Activated CD4-positive, alpha-beta T cell treated with anti-CD3 and anti-CD28 coated beads, Interleukin-2, amount 10 ng/mL, durations not matched to agents 7 days and 5 days (primary cell): ENCODE results near the gene MAGOH. TPM values are rescaled to one million over a fixed set of nuclear protein-coding genes. Genes with fewer than 3 reads are reported as not detected.

ENCODE experiments used
- CTCF ChIA-PET: fragments of 350-600 bp; sonication (Branson Sonifier 250); formaldehyde crosslinking; loops from one replicate; lab custom pipeline; 2021; ENCODE audit warnings: antibody characterized with exemption; lab: Charles Lee
- POLR2A ChIA-PET: fragments of 350-600 bp; sonication (Branson Sonifier 250); formaldehyde crosslinking; loops from one replicate; lab custom pipeline; 2021; ENCODE audit warnings: antibody characterized with exemption; lab: Charles Lee
- DNase-seq: peaks from one replicate; pipeline ENCODE4 v3.0.0-alpha.2; 2020
- H3K27ac Mint-ChIP-seq: one replicate; pipeline ENCODE4 v1.8.0; 2021; ENCODE audit warnings: mild to moderate bottlenecking, moderate library complexity, mixed read lengths
- H3K27me3 Mint-ChIP-seq: one replicate; pipeline ENCODE4 v1.8.0; 2021; ENCODE audit warnings: mixed read lengths
- H3K36me3 Mint-ChIP-seq: one replicate; pipeline ENCODE4 v1.8.0; 2021; ENCODE audit warnings: low read depth, mixed read lengths
- H3K4me1 Mint-ChIP-seq: one replicate; pipeline ENCODE4 v1.8.0; 2021; ENCODE audit warnings: mixed read lengths
- H3K4me3 Mint-ChIP-seq: one replicate; pipeline ENCODE4 v1.8.0; 2021; ENCODE audit warnings: mild to moderate bottlenecking, moderate library complexity, mixed read lengths
- H3K9me3 Mint-ChIP-seq: one replicate; pipeline ENCODE4 v1.8.0; 2021; ENCODE audit warnings: mixed read lengths
- total RNA-seq, 2 experiments: library from RNA; stranded (reverse); gene quantifications; one replicate each; pipeline ENCODE4 v1.2.3, GENCODE V29; 2021

MAGOH gene
- total RNA-seq, 2 experiments from 2014 or later, result 73.3 to 74.1 TPM

DNA sequence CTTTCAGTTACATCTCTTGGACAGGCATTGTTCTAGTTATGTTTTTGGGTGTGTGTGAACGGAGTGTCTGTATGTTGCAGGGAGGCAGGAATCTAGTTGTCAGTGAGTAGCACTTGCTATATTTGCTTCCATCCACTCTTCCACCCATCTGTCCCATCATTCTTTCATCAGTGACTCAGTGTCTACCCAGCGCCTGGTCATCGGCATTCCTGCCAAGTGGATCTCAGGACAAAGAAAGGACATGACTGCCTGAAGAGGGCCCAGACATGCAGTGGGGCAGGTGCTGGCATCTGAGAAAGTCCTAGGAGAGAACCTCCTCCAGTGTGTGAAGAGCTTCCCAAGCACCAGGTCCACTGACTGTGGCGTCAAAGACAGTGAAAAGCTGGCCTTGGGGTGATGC, 27.3 kb upstream of the MAGOH start:
- POLR2A ChIA-PET, result no interaction called here
- DNase-seq, result no peak
- peaks cover 38% of the 10 kb centered on the region for H3K36me3 Mint-ChIP-seq

GRCh38 chr1:53264048-53264447, 25.7 kb upstream of the MAGOH start:
- ChIA-PET CTCF (interaction anchor here (1.0 kb wide), 1 partner anchor 11 kb away, joined by 3 read pairs; no protein-coding TSS in a partner anchor), POLR2A (no interaction called here)
- peaks cover 41% of the 10 kb centered on the region for H3K36me3 Mint-ChIP-seq
- no peak for DNase-seq
- H3K4me3 Mint-ChIP-seq, result no peak overlapping the region
- H3K4me1 Mint-ChIP-seq, result no peaks in the 10 kb centered on the region
- no peaks in the 10 kb centered on the region for H3K27me3 Mint-ChIP-seq
- no peak overlapping the region for H3K27ac Mint-ChIP-seq
- no peaks in the 10 kb centered on the region for H3K9me3 Mint-ChIP-seq

More for the DNA sequence above, 27.3 kb upstream of the MAGOH start:
- H3K4me3 Mint-ChIP-seq, result no peak overlapping the region
- H3K27me3 Mint-ChIP-seq, result no peaks in the 10 kb centered on the region
- CTCF ChIA-PET, result interaction anchor here (0.9 to 1.5 kb wide), 2 partner anchors 110 to 128 kb away, joined by 3 to 4 read pairs; no protein-coding TSS in a partner anchor
- no peak overlapping the region for H3K27ac Mint-ChIP-seq
- H3K4me1 Mint-ChIP-seq, result no peaks in the 10 kb centered on the region
- H3K9me3 Mint-ChIP-seq, result no peaks in the 10 kb centered on the region

- Mint-ChIP-seq H3K27me3 (no peaks in the 10 kb centered on the region), H3K4me1 (no peaks in the 10 kb centered on the region), H3K27ac (no peak overlapping the region), H3K9me3 (no peaks in the 10 kb centered on the region), H3K36me3 (peaks cover 52% of the 10 kb centered on the region), H3K4me3 (no peak overlapping the region)
- DNase-seq, result no peak
- ChIA-PET CTCF (interaction anchor here (0.9 to 1.3 kb wide), 2 partner anchors 10 to 17 kb away, joined by 3 to 4 read pairs; no protein-coding TSS in a partner anchor), POLR2A (no interaction called here)
Observed at GRCh38 chr1:53262000-53262399, 23.7 kb upstream of the MAGOH start.

DNA sequence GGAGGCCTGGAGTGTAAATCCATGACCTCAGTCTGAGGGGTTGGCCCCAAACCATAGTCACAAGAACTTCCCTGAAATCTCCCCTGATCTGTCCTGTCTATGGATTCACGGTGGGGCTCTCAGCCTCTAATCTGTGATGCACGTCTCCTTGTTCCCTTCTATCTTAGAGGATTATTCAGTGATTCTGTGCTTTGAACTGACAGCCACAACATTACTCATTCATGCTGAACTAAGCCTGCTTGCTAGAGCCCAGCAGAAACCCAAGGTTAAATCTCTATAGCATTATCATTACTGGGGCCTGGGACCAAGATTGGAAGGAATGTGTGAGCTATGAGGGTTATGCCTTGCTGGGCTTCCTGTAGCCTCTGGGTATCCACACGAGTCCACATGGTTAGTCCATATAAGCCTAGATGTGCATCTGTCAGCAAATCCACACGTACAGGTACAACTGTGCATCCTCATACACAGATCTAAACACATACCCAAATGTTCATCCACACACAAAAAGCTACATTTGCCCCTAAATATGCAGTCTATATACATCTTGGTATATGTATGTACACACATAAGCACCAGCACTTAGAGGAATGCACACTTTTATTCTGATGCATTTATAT, 22.4 kb upstream of the MAGOH start:
- DNase-seq, result no peak
- Mint-ChIP-seq H3K27ac (no peak overlapping the region), H3K27me3 (no peaks in the 10 kb centered on the region), H3K9me3 (no peaks in the 10 kb centered on the region), H3K36me3 (peaks cover 54% of the 10 kb centered on the region), H3K4me1 (no peaks in the 10 kb centered on the region), H3K4me3 (no peak overlapping the region)
- CTCF ChIA-PET, result interaction anchor here (1.3 kb wide), 1 partner anchor 18 kb away, joined by 4 read pairs; no protein-coding TSS in a partner anchor
- POLR2A ChIA-PET, result interaction anchor here (0.6 kb wide), 1 partner anchor 129 kb away, joined by 4 read pairs; no protein-coding TSS in a partner anchor

- H3K27me3 Mint-ChIP-seq, result no peaks in the 10 kb centered on the region
- no peak for DNase-seq
- peaks cover 47% of the 10 kb centered on the region for H3K36me3 Mint-ChIP-seq
- no peaks in the 10 kb centered on the region for H3K4me1 Mint-ChIP-seq
- ChIA-PET POLR2A (no interaction called here), CTCF (interaction anchor here (0.5 to 1.2 kb wide), 2 partner anchors 18 to 1181 kb away, joined by 3 read pairs; no protein-coding TSS in a partner anchor)
- H3K4me3 Mint-ChIP-seq, result no peak overlapping the region
- no peaks in the 10 kb centered on the region for H3K9me3 Mint-ChIP-seq
- H3K27ac Mint-ChIP-seq, result no peak overlapping the region
Observed at GRCh38 chr1:53259932-53260331, 21.6 kb upstream of the MAGOH start.

GRCh38 chr1:53258216-53258615, 19.9 kb upstream of the MAGOH start:
- ChIA-PET CTCF (interaction anchor here (0.6 kb wide), 1 partner anchor 19 kb away, joined by 3 read pairs; no protein-coding TSS in a partner anchor), POLR2A (no interaction called here)
- Mint-ChIP-seq H3K4me3 (no peak overlapping the region), H3K9me3 (no peaks in the 10 kb centered on the region), H3K36me3 (peaks cover 37% of the 10 kb centered on the region), H3K27me3 (no peaks in the 10 kb centered on the region), H3K27ac (no peak overlapping the region), H3K4me1 (no peaks in the 10 kb centered on the region)
- DNase-seq, result no peak

DNA sequence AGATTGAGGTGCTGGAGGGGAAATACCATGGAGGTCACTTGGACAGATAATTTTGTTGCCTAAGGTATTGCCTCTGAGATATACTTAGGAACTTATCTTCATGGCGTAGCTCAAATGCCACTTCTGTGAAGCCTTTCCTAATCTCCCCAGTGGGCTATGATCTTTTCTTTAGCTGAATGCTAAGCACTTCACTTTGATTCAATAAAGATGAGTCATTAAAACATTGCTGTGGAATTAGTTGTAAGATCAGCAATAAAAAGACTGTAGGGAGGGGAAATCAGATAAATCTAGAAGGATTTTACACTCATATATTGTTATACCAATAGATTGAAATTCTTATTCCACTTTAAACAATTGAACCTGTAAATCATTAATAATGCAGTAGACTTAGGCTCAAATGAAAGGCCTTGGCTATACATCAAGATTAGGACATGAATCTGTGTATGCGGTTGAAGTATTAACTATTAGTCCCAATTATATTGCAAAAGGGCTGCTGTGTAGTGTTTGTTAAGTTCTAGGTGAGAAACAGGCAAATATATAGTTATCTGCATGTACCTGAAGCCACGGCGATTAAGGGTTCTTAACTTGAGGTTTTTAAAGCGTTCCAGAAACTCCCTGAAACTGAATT, 19.2 kb upstream of the MAGOH start:
- Mint-ChIP-seq H3K4me3 (no peak overlapping the region), H3K9me3 (no peaks in the 10 kb centered on the region), H3K36me3 (peaks cover 37% of the 10 kb centered on the region), H3K27ac (no peak overlapping the region), H3K27me3 (no peaks in the 10 kb centered on the region), H3K4me1 (no peaks in the 10 kb centered on the region)
- ChIA-PET POLR2A (no interaction called here), CTCF (interaction anchor here (1.2 kb wide), 1 partner anchor 21 kb away, joined by 4 read pairs; no protein-coding TSS in a partner anchor)
- no peak for DNase-seq

DNA sequence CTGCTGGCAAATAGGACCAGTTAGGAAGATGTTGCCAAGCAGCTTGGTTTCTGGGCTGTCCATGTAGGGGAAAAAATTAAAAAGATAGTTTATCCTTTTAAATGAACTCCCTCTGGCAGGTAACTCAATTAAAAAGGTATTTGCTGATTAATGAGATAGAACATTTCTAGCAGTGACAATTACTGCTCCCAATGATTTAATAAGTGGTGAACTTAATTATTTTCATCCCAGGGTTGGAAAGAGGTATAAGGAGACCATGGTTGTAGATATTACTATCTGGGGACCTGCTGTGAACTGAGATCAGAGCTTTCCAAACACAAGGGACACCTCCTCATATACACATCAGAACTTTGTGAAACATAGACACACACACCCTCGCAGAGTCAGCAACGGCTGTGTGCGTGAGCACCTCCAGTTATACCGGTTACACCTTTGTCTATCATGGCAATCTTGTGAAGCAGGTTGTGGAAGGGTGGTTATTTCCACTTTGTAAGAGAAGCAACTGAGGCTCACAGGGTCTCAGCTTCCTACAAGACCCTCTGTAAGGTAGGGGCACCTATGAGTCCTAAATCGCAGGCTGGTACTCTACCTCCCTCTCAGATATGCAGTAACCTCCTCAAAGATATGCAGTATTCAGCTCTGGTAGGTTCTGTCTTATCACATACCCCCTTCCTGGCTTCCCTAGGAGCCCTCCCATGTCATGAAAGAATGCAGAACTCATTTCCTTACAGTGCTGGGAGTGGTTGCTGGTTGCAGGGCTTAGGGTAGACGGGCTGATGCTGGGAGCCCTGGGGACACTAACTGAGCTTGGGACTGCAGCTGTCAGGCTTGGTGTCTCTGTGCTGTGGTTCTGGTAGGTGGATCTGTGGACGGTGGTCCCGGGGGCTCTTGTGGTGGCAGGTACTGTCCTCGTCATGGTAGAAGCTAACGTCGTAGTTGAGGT, 18.5 kb upstream of the MAGOH start:
- Mint-ChIP-seq H3K27me3 (no peaks in the 10 kb centered on the region), H3K4me1 (no peaks in the 10 kb centered on the region), H3K27ac (no peak overlapping the region), H3K9me3 (no peaks in the 10 kb centered on the region), H3K4me3 (no peak overlapping the region), H3K36me3 (peaks cover 33% of the 10 kb centered on the region)
- CTCF ChIA-PET, result interaction anchor here (1.2 kb wide), 1 partner anchor 22 kb away, joined by 4 read pairs; no protein-coding TSS in a partner anchor
- no peak for DNase-seq
- POLR2A ChIA-PET, result no interaction called here

GRCh38 chr1:53255031-53255430, 16.7 kb upstream of the MAGOH start:
- no peak overlapping the region for H3K4me3 Mint-ChIP-seq
- DNase-seq, result no peak
- H3K36me3 Mint-ChIP-seq, result peaks cover 35% of the 10 kb centered on the region
- H3K27ac Mint-ChIP-seq, result no peak overlapping the region
- ChIA-PET POLR2A (no interaction called here), CTCF (no interaction called here)
- H3K9me3 Mint-ChIP-seq, result no peaks in the 10 kb centered on the region
- H3K27me3 Mint-ChIP-seq, result no peaks in the 10 kb centered on the region
- H3K4me1 Mint-ChIP-seq, result no peaks in the 10 kb centered on the region

- no peak for DNase-seq
- Mint-ChIP-seq H3K9me3 (no peaks in the 10 kb centered on the region), H3K4me1 (no peaks in the 10 kb centered on the region), H3K4me3 (no peak overlapping the region), H3K36me3 (peaks cover 40% of the 10 kb centered on the region), H3K27ac (no peak overlapping the region), H3K27me3 (no peaks in the 10 kb centered on the region)
- POLR2A ChIA-PET, result no interaction called here
- CTCF ChIA-PET, result interaction anchor here (0.6 kb wide), 1 partner anchor 85 kb away, joined by 3 read pairs; no protein-coding TSS in a partner anchor
Observed at GRCh38 chr1:53254011-53254640, 15.8 kb upstream of the MAGOH start.

DNA sequence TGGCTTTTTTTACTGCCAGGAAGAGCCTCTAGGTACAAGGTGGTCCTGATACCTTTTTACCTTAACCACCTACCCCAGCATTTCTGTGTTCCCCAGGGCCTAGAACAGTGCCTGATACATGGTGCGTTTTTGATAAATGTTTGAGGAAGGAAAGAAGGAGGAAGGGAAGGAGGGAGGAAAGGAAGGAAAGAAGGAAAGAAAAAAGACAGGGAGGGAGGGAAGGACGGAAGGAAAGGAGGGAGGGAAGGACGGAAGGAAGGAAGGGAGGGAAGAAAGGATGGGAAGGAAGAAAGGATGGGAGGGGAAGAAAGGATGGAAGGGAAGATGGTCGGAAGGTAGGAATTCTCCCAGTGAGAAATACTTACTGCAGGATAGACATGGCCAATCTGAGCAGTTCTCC, 12.0 kb upstream of the MAGOH start:
- Mint-ChIP-seq H3K4me1 (no peaks in the 10 kb centered on the region), H3K36me3 (peaks cover 32% of the 10 kb centered on the region), H3K4me3 (no peak overlapping the region), H3K9me3 (no peaks in the 10 kb centered on the region), H3K27me3 (no peaks in the 10 kb centered on the region), H3K27ac (no peak overlapping the region)
- ChIA-PET POLR2A (no interaction called here), CTCF (no interaction called here)
- no peak for DNase-seq

DNA sequence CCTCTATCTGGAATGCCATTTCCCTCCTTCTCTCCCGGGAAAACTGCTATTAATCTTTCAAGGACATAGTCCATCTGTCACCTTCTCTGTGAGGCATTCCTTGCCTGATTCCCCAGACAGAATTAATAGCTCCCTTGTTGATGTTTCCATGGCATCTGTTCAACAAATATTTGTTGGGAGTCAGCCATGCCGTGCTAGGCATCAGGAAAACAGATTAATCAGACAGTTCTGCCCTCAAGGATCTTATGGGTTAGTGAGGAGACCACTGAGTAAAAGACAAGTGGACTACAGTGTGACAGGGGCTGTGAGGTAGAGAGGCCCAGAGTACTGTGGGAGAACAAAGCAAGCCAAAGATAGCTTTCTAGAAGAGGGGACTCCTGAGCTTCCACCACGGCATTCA, 11.4 kb upstream of the MAGOH start:
- no peaks in the 10 kb centered on the region for H3K4me1 Mint-ChIP-seq
- H3K36me3 Mint-ChIP-seq, result peaks cover 32% of the 10 kb centered on the region
- CTCF ChIA-PET, result no interaction called here
- POLR2A ChIA-PET, result no interaction called here
- H3K27me3 Mint-ChIP-seq, result no peaks in the 10 kb centered on the region
- H3K4me3 Mint-ChIP-seq, result no peak overlapping the region
- no peak for DNase-seq
- no peaks in the 10 kb centered on the region for H3K9me3 Mint-ChIP-seq
- H3K27ac Mint-ChIP-seq, result no peak overlapping the region
